DND-41 (cell line): ENCODE results near the gene TGFBR2.

ENCODE experiments used
- ATAC-seq: fragments of 200-7000 bp; cut with Tn5 transposase; 3 replicates; pipeline ENCODE4 v1.9.1; 2021; ENCODE audit warnings: low read depth; ENCODE audit not compliant: insufficient read depth
- DNase-seq: peaks from one replicate; pipeline ENCODE4 v3.0.0-alpha.2; 2020
- H2AFZ ChIP-seq: 2 replicates; pipeline ENCODE4 v1.6.0; 2012; ENCODE audit warnings: low read depth, low read length
- H3K27ac ChIP-seq: 2 replicates; pipeline ENCODE4 v1.5.1; 2012; ENCODE audit warnings: low read length, inconsistent platforms
- H3K27me3 ChIP-seq: fragments of 200-600 bp; sonication (generic); 2 replicates; pipeline ENCODE4 v1.6.0; 2012; ENCODE audit warnings: low read length, mild to moderate bottlenecking, inconsistent platforms; ENCODE audit not compliant: insufficient read depth, poor library complexity
- H3K36me3 ChIP-seq: 2 replicates; pipeline ENCODE4 v1.5.1; 2012; ENCODE audit warnings: low read length, inconsistent platforms; ENCODE audit not compliant: insufficient read depth
- H3K4me1 ChIP-seq: 2 replicates; pipeline ENCODE4 v1.5.1; 2012; ENCODE audit warnings: mild to moderate bottlenecking, low read length; ENCODE audit not compliant: insufficient read depth
- H3K4me2 ChIP-seq: 2 replicates; pipeline ENCODE4 v1.6.0; 2012; ENCODE audit warnings: mild to moderate bottlenecking, moderate library complexity, low read length, inconsistent platforms; ENCODE audit not compliant: insufficient read depth
- H3K4me3 ChIP-seq, 2 experiments: fragments of 200-600 bp in 1 of 2; shearing (Covaris generic) in 1 of 2; 2 replicates each; pipeline ENCODE4 v1.5.1; 2012 to 2016; ENCODE audit warnings: inconsistent platforms in 2 of 2, low read length in 2 of 2, mild to moderate bottlenecking in 2 of 2, low read depth in 1 of 2, moderate library complexity in 1 of 2
- H3K79me2 ChIP-seq: 2 replicates; pipeline ENCODE4 v1.6.0; 2012; ENCODE audit warnings: low read length, inconsistent platforms; ENCODE audit not compliant: insufficient read depth
- H3K9ac ChIP-seq: 2 replicates; pipeline ENCODE4 v1.6.0; 2012; ENCODE audit warnings: low read depth, mild to moderate bottlenecking, inconsistent platforms, low read length, moderate library complexity
- H3K9me3 ChIP-seq: 2 replicates; pipeline ENCODE4 v1.5.1; 2012; ENCODE audit warnings: low read length, moderate library complexity, mild to moderate bottlenecking, inconsistent platforms; ENCODE audit not compliant: insufficient read depth, severe bottlenecking
- H4K20me1 ChIP-seq: 2 replicates; pipeline ENCODE4 v1.6.0; 2012; ENCODE audit warnings: low read length; ENCODE audit not compliant: insufficient read depth
- EZH2 ChIP-seq: IDR thresholded peaks from 3 replicates; pipeline ENCODE4 v1.6.1; 2012; ENCODE audit warnings: borderline replicate concordance, low read depth, mild to moderate bottlenecking, moderate library complexity, low read length, inconsistent platforms; ENCODE audit not compliant: severe bottlenecking
- TF ChIP-seq, protein P1 (sequence below): IDR thresholded peaks from 2 replicates; pipeline ENCODE4 v1.5.1; 2012; ENCODE audit warnings: borderline replicate concordance, low read length, moderate library complexity, mild to moderate bottlenecking; ENCODE audit not compliant: poor library complexity, severe bottlenecking; ENCODE audit errors: extremely low read depth

Gene TGFBR2

DNA sequence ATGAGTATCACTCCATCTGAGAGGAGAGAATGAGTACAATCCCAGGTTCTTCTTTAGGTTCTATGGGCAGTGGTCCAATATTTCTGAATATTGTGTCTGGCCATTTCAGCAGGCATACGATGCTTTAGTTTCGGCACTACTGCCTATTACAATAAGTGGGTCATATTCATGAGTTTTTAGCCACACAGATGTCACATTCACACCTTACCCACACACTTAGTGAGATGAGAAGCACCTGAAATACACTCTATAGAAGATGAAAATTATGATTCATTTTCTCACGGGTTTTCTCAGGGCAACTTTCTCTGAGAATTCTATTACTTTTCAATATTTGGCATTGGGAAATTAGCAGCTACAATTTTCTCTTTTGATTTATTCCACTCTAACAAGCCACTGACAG lies 132.2 kb downstream of the TGFBR2 start:
- Histone ChIP-seq H2AFZ (no peak overlapping the region), H3K4me2 (no peak overlapping the region), H3K9me3 (no peaks in the 10 kb centered on the region), H3K4me1 (peaks cover 9% of the 10 kb centered on the region), H3K27me3 (no peaks in the 10 kb centered on the region), H4K20me1 (no peaks in the 10 kb centered on the region), H3K79me2 (no peaks in the 10 kb centered on the region), H3K4me3 (no peak overlapping the region), H3K36me3 (no peaks in the 10 kb centered on the region), H3K27ac (no peak overlapping the region), H3K9ac (no peak overlapping the region)
- ATAC-seq (no peak), DNase-seq (no peak)
- TF ChIP-seq, protein P1, sequence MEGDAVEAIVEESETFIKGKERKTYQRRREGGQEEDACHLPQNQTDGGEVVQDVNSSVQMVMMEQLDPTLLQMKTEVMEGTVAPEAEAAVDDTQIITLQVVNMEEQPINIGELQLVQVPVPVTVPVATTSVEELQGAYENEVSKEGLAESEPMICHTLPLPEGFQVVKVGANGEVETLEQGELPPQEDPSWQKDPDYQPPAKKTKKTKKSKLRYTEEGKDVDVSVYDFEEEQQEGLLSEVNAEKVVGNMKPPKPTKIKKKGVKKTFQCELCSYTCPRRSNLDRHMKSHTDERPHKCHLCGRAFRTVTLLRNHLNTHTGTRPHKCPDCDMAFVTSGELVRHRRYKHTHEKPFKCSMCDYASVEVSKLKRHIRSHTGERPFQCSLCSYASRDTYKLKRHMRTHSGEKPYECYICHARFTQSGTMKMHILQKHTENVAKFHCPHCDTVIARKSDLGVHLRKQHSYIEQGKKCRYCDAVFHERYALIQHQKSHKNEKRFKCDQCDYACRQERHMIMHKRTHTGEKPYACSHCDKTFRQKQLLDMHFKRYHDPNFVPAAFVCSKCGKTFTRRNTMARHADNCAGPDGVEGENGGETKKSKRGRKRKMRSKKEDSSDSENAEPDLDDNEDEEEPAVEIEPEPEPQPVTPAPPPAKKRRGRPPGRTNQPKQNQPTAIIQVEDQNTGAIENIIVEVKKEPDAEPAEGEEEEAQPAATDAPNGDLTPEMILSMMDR: no peak
- TF ChIP-seq EZH2: no peak

GRCh38 chr3:30741889-30742288 lies 135.5 kb downstream of the TGFBR2 start:
- Histone ChIP-seq H3K4me3 (no peak overlapping the region), H4K20me1 (no peaks in the 10 kb centered on the region), H2AFZ (no peak overlapping the region), H3K4me2 (no peak overlapping the region), H3K27ac (no peak overlapping the region), H3K4me1 (peaks cover 11% of the 10 kb centered on the region), H3K27me3 (no peaks in the 10 kb centered on the region), H3K9ac (no peak overlapping the region), H3K9me3 (no peaks in the 10 kb centered on the region), H3K36me3 (no peaks in the 10 kb centered on the region), H3K79me2 (no peaks in the 10 kb centered on the region)
- ATAC-seq (no peak), DNase-seq (no peak)
- TF ChIP-seq EZH2: no peak
- TF ChIP-seq, protein P1: no peak

DNA sequence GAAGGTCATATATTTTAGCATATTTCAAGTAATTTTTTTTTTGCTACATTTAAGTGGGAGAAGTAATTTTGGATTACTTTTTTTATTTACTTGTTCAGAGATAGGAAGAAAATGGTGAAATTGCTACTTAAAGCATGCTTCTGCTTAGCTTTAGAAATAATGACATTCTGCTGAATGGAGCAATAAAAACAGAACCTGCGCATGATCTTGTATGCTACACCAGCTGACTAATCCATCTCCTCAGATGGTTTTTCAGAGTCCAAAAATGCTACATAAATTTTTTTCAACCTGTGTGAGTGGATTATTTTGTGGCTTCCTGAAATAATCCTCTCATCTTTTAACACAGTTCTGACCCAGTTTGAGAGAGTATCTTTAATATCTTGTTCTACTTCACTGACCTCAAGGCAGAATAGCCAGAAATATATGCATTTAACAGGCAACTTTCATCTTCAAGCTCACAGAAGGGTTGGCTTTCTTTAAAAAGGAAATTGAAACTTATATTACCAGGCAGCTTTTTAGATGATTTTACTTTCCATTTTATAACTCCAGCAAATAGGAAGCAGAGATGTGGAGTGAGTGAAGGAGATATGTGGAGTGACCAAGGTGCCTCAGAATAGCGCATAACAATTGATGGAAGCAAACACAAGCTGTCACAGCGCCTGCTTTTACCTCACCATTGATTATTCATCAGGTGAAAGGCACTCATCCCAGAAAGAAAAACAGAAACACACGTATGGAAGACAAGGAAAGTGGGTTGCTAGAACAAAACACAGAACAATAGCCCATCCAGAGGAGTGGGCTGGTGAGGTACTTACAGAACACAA lies 136.6 kb downstream of the TGFBR2 start:
- ATAC-seq (no peak; the same call in 2 of the 3 replicates), DNase-seq (no peak)
- TF ChIP-seq, protein P1: no peak
- no peak for TF ChIP-seq EZH2
- Histone ChIP-seq H3K27ac (no peak overlapping the region), H3K9me3 (no peaks in the 10 kb centered on the region), H2AFZ (no peak overlapping the region), H3K9ac (no peak overlapping the region), H3K4me1 (peaks cover 22% of the 10 kb centered on the region), H3K27me3 (no peaks in the 10 kb centered on the region), H3K36me3 (no peaks in the 10 kb centered on the region), H3K4me2 (peak overlapping the region; percentile 12; the same call in 1 of the 2 replicates), H3K79me2 (no peaks in the 10 kb centered on the region), H3K4me3 (no peak overlapping the region), H4K20me1 (no peaks in the 10 kb centered on the region)
